HG02840 (cell line): ENCODE measurements around the gene TTC7B.

Experiments used
- ATAC-seq: cut with Tn5 transposase; IDR thresholded peaks from one replicate; pipeline ENCODE4 v1.9.1; 2021; ENCODE audit warnings: mild to moderate bottlenecking, moderate library complexity, moderate number of reproducible peaks; ENCODE audit not compliant: unreplicated experiment, low FRiP score

TTC7B gene

GRCh38 chr14:90511252-90511651, 305.0 kb downstream of the TTC7B start:
- no peak for ATAC-seq

- ATAC-seq: no peak
Observed at GRCh38 chr14:90510159-90510558, 306.1 kb downstream of the TTC7B start.

GRCh38 chr14:90509403-90509802, 306.8 kb downstream of the TTC7B start:
- no peak for ATAC-seq

- ATAC-seq: no peak
Observed at GRCh38 chr14:90508536-90509254, 307.5 kb downstream of the TTC7B start.

DNA sequence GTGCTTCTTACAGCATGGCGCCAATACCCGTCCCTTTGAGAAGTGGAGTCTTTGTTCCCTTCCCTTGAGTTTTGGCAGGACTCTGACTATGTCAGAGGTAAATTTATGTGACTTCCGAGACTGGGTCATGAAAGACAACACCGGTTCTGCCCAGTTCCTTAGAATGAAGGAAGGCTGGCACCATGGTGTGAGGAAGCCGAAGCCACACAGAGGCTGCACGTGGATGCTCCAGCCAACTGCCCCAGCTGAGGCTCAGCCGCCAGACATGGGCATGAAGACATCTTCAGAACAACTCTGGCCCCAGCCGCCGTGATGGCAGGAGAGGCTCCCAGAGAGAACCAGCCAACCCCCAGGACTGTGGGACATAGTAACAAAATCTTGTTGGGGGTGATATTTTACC, 308.2 kb downstream of the TTC7B start:
- ATAC-seq: no peak

DNA sequence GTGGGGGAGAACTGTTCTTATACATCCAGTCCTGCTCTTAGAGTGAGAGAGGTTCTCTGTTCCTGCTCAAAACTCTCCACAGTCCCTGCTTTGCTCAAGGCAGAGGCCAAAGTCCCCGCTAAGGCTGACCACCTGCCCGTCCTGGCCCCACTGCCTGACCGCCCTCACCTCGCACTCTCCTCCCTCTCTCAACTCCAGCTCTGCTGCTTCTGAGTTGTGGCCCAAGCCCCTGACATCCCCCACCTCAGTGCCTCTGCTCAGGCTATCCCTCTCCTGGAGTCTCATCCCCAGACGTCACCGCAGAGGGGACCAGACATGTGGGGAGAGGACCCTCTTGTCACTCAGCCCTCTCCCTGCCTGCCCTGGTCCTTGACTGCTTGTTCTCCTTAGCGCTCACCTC, 308.8 kb downstream of the TTC7B start:
- no peak for ATAC-seq

DNA sequence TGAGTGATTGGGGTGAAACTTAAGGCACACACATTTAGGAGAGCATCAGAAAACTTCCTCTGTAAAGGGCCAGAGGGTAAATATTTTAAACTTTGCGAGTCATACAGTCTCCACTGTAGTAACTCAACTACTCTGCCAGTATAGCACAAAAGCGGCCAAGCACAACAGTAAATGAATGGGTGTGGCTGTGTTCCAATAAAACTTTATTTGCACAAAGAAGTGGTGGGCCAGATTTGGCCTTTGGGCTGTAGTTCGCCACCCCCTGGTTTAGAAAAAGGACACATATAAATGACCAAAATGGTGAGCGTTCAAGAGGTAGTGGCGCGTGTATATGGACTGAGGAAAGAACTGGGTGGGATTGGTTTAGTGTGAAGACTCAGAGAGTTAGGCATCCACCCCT, 309.5 kb downstream of the TTC7B start:
- ATAC-seq: no peak

- no peak for ATAC-seq
Observed at GRCh38 chr14:90505531-90505930, 310.7 kb downstream of the TTC7B start.

- no peak for ATAC-seq
Observed at GRCh38 chr14:90504643-90505042, 311.6 kb downstream of the TTC7B start.

DNA sequence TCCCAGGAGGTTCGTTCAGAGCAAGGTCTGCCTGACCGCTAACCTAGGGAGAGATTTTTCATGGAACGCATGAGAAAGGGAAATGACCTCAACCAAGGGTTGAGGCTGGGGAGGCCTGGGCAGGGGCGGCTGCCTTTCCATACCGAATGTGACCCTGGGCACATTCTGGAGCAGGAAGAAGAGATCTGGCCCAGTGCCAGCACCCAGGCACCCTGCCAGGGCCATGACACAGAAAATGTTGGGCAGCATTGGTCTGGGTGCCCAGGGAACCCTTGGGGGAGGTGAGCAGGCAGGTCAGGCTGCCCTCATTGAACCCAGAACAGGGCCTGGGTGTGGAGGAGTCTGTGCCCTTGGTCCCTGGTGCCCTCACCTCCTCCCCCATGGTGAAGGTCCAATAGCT, 312.6 kb downstream of the TTC7B start:
- ATAC-seq: no peak

- no peak for ATAC-seq
Observed at GRCh38 chr14:90502760-90503159, 313.5 kb downstream of the TTC7B start.

DNA sequence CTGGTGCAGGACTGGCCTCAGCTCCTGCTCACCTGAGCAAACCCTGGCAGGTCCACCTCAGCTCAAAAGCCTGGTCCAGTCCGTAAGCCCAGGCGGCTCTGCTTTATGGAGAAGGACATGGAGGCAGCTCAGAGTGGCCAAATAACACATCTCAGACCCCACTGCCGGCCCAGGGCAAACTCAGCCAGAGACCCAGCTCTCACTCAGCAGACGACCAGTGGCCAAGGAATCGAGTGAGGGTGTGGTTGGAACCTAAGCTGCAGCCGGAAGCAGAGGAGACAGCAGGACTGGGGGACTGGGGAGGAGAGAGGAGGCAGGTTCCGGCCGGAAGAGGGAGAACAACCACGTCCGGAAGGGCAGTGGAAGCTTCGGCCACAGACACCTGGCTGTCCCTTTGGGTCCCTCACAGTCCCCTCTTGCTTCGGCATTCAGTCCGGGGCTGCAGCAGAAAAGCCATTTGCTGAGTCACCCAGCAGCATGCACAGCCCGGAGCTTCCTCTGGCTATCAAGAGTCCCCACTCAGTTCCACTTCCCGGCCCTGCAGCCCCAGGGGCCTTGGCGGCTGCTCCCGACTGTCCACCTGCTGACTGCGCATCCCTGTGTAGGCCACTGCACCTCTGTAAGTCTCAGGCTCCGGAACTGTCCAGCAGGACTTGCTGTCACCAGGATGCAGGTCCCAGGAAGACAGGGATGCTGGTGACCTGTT, 315.4 kb downstream of the TTC7B start:
- no peak for ATAC-seq

GRCh38 chr14:90499908-90500664, 316.1 kb downstream of the TTC7B start:
- ATAC-seq: no peak

GRCh38 chr14:90499121-90499520, 317.1 kb downstream of the TTC7B start:
- ATAC-seq: no peak

GRCh38 chr14:90498198-90498597, 318.0 kb downstream of the TTC7B start:
- ATAC-seq: no peak

DNA sequence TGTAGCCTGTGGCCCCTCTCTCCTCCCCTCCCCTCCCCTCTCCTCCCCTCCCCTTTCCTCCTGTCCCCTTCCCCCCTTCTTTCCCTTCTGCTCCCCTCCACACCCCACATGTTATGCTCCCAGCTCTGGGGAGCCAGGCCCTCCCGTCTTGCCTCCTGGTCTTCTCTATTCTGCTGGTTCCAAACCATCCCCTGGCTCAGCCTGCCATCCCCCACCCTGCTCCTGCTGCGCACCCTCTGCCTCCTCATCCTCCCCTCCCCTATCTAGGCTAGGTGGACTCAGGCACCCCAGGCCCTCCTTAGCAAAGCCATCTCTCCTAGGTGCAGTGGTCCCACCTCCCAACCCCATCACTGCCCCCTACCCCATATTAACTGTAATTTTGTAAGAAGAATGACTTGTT, 319.9 kb downstream of the TTC7B start:
- no peak for ATAC-seq

GRCh38 chr14:90495357-90496276, 320.6 kb downstream of the TTC7B start:
- ATAC-seq: no peak

- ATAC-seq: no peak
Observed at GRCh38 chr14:90491911-90492531, 324.2 kb downstream of the TTC7B start.

GRCh38 chr14:90491221-90491885, 324.9 kb downstream of the TTC7B start:
- ATAC-seq: no peak

- no peak for ATAC-seq
Observed at GRCh38 chr14:90490720-90491050, 325.5 kb downstream of the TTC7B start.
